HG03095 (cell line): Measurements from ENCODE around the gene ZNRF3.
"Not testable (repeated sequence)": the region's sequence is repeated elsewhere in the genome, so short reads cannot be mapped to it uniquely, and the experiment has no call there.

Experiments
- ATAC-seq: cut with Tn5 transposase; IDR thresholded peaks from one replicate; pipeline ENCODE4 v1.9.1; 2021; ENCODE audit warnings: moderate library complexity; ENCODE audit not compliant: unreplicated experiment

Gene ZNRF3

DNA sequence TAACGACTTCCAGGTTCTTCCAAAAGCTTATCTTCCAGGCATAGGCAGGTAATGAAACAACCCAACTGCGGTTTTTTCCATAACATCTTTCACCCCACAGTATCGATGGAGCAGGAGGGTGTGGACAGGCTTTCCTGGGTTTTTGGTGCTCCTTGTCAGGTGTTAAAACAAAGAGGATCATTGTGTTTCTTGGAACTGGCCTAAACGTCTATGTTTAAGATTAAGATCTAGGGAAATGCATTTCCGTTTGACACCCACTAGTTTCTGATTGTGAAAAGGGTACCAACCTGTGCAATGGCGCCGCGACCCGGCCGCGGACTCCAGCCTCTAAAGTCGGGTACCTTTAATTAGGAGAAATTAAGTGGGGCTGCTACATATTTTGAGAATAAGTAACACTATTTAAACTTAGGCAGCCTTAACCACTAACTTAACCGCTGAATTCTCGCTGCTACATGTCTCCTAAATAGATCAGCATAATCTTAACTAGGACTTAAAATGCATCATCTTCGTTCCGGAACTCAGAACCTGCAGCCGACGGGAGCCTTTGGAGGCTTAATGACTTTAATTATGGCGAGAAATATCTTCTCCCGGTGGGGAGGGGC lies 146.7 kb downstream of the ZNRF3 start:
- ATAC-seq, result no peak

DNA sequence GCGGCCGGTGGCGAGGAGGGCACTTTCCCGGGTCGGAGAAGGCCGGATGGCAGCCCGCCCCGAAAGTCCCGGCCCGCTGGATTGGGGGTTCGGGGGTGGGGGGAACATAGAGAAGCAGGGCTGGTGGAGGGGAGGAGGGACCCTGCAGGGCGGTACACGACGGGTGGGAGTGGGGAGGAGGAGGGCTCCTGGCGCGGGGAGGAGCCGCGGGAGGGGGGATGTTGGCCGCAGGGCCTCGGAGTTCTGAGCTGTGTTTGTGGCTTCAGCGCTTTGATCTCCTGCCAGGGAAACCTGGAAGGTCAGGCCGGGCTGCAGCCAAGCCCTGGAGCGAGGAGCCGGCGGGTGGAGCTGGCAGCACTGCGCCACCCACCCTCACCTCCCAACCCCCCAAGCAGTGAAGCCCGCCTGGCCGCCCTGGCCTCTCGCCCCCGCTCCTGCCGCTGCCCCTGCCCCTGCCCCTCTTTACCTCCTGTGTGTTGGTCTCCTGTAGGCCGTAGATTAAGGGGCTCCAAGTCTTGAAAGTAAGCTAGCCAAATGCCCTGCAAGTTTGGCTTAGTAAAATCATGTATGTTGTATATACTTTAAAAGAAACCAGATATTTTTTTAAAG lies 147.3 kb downstream of the ZNRF3 start:
- ATAC-seq, result no peak

DNA sequence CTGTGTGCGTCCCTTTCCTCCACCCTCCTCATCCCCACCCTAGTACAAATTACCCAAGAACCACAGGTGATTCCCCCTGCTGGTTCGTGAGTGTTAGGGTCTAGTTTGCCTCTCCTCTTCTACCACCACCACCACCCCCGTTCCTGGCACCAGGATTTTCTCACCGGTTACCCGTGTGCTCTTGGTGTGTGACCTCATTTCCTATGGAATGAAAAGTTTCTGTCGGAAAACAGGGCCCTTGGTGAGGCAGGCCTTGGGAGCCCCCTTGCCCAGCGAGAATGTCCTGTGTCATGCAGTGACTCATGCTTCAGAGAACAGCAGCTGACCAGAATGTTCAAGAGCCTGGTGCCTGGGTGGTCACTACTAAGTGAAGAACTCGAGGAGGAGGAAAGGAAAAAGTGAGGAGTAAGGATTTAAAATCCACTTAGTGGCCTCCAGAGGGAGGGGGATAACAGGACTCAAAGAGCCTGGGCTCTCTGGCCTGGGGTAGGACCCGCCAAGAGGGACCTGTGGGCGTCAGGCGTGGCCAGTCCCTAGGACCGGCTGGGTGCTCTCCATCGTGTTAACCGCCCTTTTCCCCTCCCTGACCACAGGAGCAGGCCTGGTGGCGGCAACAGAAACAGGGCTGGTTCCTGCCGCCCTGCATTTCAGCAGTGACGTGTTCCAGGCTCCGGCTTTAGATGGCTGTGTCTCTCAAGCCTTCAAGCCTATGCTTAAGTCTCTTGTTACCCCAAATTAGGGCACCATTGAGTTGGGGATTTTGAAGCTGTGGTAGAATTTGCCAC lies 148.0 kb downstream of the ZNRF3 start:
- ATAC-seq, result no peak

DNA sequence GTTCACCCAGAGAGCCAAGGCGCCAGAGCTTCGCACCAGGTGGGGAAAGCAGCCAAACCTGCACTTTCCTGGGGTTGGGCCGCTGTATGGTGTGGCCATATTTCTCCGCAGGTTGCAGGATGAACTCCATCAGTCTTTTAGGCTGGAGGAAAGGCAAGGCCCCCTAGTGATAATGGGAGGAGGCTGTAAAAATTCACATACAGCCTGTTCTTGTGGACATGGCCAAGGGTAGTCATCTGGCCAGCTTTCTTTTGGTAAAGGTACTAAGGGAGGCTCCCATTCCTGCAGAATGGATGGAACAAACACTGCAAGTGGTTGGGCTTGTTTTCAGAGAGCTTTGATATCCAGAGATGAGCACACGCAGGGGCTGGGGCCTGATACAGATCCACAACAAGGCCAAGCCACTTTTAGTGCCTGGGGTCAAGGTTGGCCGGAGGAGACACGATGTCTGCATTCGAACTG lies 148.7 kb downstream of the ZNRF3 start:
- no peak for ATAC-seq

DNA sequence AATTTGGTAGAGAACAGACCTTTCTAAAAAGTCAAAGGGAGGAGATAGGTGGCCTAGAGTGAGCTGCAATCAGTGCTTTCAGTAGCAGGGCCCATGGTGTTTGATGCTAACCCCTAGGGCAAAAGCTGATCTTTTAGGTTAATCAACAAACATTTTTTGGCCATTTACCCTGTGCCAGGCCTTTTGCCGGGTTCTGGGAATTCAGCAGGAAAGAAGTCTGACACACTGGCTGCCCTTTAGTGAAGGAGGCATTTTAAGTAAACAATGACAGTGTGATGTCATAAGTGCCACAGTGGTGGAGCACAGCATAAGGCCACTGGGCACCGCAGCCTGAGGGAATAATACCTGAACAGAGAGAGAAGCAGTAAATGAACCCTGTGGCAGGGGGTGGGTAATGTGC lies 149.2 kb downstream of the ZNRF3 start:
- no peak for ATAC-seq

DNA sequence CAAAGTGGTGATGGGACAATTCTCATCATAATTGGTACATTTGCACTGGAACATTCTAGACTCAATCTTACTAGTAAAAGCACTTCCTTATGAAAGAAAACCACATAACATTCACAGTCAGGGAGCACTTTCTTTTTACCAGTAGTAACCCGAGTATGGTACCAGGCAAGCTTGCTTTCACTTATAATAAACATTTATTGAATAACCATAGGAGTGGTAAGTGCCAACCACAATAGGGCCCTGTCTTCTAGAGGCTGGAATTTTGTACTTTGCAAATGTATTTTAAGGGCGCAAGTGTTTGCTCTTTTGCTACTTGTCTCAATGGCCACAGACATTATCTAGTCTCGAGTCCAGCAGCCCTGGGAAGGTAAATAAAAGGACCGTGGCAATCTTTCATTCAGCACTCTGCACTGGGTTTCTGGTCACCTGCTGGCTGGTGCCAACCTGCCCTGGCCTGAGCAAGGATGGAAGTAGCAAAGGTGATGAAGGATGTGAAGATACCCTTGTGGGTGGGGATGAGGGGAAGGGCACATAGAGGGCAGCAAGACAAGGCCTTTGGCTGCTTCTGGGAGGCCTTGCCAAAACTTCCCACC lies 154.1 kb downstream of the ZNRF3 start:
- ATAC-seq, result no peak

DNA sequence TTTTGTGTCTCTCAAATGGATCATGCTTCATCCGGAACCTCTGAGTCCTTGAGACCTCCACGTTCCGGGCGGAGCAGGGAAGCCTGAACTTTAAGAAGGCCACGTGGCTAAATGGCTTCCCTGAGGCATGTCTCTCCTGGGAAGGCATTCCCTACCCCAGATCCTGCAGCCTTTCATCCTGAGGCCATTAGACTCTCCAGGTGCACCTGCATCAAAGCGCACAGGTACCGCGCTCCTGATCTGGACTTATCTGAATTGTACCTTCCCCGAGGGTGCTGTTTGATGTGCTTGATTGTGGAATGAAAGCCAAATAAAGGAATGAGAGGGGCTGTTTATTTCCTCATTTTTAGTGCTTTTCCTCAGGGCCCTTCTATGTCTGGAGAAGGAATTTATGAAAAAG lies 155.8 kb downstream of the ZNRF3 start:
- no peak for ATAC-seq

DNA sequence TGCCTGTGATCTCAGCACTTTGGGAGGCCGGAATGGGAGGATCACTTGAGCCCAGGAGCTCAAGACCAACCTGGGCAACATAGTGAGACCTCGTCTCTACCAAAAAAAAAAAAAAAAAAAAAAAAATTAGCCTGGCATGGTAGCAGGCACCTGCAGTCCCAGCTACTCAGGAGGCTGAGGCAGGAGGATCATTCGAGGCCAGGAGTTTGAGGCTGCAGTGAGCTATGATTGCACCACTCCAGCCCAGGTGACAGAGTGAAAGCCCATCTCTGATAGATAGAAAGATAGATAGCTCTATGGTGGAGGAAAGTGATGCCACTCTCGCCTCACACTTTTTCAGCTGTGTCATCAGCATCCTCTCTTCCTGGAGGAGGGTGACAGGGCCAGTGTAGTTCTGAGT lies 156.3 kb downstream of the ZNRF3 start:
- ATAC-seq, result not testable (repeated sequence)

DNA sequence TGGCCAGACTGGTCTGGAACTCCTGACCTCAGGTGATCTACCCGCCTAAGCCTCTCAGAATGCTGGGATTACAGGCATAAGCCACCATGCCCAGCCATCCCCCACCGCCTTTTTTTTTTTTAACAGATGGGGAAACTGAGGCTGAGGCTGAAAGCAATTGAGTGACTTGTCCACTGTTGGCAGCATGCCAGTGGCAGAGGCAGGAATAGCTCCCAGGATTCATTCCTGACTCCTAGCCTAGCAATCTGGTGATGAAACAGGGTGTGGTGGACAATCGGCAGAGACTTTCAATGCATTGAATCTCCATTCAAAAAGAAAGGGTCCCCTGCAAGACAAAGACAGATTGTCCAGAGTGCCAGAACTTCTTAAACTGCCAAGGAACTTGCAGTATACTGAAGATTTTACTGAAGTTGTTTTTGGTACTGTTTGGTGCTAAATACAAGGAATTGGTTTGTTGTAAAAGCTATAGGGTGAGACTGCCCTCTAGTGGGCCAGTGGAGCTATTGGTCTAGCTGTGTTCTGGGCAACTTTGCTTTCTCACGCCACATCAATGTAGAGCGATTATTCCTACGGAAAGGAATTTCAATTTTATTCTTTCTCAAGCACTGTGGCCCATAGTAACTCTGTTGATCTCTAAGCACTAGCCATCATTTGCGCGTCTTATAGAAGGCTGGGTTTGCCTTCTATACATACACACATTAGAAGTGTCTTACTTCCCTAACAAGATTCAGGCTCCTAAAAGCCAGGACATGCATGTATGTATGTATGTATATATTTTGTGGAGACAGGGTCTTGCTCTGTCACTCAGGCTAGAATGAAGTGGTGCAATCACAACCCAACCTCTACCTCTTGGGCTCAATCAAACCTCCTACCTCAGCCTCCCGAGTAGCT lies 157.3 kb downstream of the ZNRF3 start:
- ATAC-seq, result no peak

DNA sequence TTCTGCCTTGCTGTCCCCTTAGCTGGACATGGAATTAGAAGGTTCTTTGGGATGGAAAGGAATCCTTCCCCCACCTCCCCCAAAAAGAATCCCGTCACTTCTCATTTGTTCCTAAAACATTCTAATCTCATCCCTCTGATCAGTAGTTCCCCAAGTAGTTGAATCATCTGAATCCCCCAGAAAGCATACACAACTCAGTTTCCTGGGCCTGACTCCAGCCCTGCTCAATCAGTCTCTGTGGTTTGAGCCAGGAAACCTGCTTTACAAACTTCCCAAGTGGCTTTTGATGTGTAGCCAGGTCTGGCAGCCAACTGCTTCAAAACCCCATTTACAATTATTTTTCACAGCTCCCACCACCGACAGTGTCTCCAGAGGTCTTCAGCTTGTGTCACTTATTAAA lies 158.0 kb downstream of the ZNRF3 start:
- no peak for ATAC-seq

DNA sequence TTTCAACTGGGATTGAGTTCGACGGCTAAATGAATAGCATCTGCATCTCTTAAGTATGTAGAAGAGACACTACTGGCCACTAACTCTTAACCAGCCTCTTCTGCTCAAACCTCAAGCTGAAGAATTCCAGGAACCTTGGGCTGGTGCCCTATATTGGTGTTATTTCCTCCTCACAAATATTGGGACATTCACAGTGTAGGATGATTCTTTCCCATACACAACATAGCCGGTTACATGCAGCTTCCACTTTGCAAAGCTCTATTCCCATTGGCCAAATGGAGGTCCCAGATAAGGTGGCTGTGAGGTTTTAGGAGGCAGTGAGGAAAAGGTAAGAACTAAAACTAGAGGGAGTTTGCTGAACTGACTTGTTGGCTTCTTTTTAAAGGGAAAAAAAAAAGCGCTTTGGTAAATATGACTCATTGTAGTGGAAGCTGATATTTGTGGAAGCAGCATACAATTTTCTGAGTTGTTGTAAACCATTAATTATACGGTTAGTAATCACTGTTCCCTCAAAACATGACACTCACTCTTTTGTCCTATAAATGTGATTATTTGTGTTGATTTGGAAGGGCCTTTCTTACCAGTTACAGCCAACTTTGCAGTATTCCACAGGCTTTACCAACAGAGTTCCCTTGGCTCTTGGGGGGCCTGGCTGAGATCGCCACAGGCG lies 160.7 kb downstream of the ZNRF3 start:
- no peak for ATAC-seq

DNA sequence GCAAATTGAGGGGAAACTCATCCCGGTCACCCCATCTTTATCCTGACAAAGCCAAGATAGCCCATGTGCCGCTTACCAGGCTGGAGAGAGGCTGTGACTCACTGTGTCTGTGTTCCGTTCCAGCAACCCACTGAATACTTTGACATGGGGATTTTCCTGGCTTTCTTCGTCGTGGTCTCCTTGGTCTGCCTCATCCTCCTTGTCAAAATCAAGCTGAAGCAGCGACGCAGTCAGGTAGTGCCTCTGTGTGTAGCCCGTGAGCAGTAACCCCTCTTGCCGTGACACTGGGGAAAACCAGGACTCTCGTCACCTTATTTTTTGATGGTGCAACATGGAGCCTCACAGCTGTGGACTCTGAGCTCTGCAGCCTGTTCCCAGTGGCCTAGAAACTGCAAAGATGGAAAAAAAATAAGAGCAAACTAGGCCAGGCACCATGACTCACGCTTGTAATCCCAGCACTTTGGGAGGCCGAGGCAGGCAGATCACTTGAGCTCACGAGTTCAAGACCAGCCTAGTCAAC lies 161.3 kb downstream of the ZNRF3 start:
- ATAC-seq, result no peak

DNA sequence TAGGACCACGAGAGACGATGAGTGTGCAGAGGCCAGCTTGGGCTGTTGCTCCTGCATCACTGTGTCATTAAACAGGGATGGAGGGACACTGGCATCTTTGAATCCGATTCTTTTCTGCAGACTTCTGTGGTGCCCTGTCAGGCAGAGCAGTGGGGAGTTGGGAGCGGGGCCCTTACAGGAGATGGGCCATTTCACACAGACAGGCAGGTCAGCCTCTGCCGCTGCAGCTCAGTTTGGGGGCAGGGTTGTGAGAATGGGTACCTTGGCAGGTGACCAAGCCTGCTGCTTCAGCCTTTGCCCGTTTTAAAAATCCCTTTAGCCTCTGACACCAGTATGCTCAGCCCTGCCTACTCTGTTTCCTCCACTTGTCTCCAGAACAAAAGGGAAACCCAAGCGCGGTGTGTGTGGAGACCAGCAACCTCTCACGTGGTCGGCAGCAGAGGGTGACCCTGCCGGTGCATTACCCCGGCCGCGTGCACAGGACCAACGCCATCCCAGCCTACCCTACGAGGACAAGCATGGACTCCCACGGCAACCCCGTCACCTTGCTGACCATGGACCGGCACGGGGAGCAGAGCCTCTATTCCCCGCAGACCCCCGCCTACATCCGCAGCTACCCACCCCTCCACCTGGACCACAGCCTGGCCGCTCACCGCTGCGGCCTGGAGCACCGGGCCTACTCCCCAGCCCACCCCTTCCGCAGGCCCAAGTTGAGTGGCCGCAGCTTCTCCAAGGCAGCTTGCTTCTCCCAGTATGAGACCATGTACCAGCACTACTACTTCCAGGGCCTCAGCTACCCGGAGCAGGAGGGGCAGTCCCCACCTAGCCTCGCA lies 165.7 kb downstream of the ZNRF3 start:
- ATAC-seq, result no peak

DNA sequence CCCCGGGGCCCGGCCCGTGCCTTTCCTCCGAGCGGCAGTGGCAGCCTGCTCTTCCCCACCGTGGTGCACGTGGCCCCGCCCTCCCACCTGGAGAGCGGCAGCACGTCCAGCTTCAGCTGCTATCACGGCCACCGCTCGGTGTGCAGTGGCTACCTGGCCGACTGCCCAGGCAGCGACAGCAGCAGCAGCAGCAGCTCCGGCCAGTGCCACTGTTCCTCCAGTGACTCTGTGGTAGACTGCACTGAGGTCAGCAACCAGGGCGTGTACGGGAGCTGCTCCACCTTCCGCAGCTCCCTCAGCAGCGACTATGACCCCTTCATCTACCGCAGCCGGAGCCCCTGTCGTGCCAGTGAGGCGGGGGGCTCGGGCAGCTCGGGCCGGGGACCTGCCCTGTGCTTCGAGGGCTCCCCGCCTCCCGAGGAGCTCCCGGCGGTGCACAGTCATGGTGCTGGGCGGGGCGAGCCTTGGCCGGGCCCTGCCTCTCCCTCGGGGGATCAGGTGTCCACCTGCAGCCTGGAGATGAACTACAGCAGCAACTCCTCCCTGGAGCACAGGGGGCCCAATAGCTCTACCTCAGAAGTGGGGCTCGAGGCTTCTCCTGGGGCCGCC lies 166.4 kb downstream of the ZNRF3 start:
- ATAC-seq, result no peak

DNA sequence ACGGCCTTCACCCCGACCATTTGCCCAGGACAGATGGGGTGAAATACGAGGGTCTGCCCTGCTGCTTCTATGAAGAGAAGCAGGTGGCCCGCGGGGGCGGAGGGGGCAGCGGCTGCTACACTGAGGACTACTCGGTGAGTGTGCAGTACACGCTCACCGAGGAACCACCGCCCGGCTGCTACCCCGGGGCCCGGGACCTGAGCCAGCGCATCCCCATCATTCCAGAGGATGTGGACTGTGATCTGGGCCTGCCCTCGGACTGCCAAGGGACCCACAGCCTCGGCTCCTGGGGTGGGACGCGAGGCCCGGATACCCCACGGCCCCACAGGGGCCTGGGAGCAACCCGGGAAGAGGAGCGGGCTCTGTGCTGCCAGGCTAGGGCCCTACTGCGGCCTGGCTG lies 167.1 kb downstream of the ZNRF3 start:
- ATAC-seq, result no peak

DNA sequence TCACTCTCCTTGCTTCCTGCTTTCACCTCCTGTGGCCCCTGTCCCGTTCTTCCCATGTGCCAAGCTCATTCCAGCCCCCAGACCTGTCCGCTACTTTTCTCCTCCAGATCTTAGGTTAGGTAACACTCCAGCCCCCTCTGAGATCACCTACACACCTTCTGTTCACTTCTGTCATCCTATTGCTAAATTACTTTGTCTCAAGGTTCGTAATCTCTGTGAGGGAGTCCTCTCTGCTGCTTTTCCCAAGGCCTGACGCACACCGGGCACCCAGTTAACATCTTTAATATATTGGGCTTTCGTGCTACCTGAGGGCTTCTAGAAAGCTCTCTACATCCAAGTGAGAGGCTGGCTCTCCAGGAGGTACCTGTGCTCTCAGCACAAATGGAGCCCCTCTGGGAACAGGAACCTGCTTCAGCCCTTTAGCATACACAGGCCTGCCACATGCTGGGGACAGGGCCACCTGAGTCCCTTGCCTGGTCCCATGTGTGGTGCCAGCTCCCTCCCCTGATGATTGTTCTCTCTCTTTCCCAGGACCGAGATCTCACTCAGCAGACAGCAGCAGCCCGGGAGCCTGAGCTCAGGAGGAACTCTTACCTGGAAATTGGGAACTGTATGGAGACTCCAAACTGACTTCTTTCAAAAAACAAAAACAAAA lies 169.8 kb downstream of the ZNRF3 start:
- ATAC-seq, result no peak

DNA sequence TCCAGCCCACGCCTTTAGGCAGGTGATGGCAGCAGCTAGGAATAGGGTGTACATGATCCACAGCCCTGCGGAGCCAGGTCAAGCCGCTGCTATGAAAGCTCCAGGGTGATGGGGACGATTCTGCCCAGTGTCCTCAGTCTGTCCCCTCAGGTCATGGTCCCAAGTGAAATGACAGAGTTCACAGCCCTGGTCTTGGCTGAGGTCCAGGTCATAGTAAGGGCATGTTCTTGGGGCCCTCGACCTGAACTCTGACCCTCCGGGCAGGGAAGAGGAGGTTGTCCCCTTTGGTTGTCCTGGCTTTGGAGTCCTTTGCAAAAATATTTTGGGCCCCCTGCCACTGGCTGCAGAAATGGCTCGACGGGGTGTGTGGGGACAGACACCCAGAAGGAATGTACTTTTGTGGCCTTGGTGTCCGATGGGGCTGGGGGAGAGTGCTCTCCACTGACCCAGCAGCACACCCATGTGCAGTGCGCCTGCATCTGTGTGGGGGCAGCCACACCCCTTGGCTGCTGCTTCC lies 170.9 kb downstream of the ZNRF3 start:
- ATAC-seq, result no peak

DNA sequence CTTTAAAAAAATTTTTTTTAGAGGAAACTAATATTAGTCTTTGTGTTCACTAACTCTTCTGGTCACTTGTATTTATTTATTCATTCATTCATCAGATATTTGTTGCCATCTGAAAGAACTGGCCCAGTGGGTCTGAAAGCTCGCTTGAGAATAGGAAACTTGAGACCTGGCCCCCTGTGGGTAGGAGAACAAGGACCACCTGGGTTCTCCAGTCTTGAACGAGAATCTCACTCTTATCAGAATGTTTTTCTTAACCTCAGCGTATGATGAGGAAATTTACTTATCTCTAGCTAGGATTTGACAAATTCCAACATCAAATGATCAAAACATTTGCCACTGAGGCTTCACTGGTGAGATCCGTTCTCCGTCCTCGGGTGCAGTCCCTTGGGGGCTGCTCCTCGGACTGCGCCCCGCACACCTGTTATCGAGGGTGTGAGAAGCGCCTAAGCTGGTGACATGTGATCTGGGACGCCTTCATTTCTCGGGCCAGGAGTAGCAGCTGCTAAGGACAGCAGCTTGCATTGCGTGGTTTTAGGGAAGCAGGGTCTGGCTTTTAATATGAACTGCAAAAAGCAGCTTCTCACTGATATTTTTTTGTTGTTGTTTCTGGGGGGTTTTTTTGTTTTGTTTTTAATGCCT lies 171.9 kb downstream of the ZNRF3 start:
- ATAC-seq, result no peak
